Measurements from ENCODE around the gene TMEM144.
"Not testable (repeated sequence)": the region's sequence is repeated elsewhere in the genome, so short reads cannot be mapped to it uniquely, and the experiment has no call there.

TMEM144 gene

DNA sequence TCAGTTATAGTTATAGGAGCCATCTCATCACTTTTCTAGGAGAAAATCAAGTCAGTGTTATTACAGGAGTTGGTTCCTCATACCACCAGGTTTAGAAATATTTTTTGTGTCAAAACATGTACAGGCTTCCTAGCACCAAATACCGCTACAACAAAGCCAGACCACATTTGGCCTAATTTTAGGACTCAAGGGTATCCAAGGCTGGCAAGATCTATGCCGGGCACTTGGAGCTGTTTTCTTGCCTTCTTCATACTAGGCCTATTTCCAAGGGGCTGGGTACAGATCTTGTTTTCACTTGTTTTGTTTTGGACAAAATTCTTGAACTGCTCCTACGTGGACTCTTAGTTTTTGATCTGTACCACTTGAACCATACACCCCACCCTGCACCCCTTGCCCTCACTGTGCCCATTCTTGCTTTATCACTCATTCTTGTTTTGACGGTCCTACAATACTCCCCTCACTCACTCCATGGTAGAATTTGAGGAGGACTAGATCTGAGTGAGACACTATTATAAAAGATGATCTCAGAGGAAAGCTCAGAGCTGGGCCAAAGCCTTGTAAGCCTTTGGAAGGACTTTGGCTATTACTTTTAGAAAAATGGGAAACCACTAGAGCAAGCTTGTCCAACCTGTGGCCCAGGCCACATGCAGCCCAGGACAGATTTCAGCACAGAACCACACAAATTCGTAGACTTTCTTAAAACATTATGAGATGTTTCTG, 17.7 kb upstream of the TMEM144 start:
- no peak for DNase-seq

DNA sequence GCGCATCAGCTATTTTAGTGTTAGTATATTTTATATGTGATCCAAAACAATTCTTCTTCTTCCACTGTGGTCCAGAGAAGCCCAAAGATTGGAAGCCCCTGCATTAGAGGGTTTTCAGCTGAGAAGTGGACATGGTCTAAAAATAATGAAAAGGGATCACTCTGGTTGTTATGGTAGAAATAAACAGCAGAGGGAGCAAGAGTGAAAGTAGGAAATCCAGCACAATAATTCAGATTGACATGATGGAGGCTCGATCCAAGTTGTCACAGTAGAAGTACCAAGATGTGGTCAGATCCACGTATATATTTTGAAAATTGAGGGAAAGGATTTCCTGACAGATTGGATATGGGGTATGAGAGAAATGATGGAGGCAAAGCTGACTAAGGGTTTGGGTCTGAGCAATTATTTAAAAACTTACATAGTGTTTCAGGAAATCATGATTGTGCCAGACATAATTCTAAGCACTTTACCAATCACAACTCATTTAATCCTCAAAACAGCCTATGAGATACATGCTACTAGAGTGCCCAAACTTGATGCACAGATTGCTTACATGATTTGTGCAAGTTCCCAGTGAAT, 17.0 kb upstream of the TMEM144 start:
- peak; percentile 66 for DNase-seq

DNA sequence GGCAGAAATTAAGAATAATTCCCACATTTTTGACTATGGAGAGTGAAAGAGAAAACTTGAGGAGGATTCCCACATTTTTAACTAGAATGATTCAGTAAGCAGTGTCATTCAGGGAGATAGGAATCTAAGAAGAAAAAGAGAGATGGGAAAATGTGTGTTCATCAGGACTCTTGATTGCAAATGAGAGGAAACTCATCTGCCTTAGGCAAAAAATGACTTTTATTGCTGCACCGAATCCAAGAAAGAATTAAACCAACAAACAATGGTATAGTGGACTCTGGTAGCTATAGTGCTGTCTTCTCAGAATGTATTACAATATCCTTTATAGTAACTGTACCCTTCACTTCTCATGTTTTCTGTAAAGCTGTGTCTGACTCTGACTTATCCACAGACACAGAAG, 15.0 kb upstream of the TMEM144 start:
- no peak for DNase-seq

DNA sequence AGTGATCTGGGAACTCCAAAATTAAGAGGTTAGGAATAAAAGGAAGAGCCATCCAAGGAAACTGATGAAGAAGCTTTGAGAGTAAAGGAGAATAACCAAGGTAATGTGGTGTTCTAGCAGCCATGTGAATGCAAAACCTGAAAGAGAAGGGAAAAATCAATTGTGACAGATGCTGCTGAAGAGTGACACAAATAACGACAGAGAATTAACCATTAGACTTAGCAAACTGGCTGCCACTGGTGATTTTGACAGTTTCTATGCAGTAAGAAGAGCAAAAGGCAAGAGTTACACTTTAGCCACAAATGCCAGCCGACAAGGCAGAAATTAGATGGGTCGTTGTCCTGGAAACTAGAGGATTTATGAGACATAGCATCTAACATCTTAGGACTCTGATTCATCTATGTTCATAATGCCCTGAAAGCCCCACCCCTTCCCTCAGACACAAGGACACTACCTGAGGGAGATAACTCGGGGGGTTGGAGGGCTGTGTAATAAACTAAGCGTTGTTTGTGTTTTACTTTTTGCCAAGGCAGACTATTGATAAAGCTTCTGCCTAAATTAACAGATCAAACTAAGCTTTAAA, 13.0 kb upstream of the TMEM144 start:
- DNase-seq = no peak

DNA sequence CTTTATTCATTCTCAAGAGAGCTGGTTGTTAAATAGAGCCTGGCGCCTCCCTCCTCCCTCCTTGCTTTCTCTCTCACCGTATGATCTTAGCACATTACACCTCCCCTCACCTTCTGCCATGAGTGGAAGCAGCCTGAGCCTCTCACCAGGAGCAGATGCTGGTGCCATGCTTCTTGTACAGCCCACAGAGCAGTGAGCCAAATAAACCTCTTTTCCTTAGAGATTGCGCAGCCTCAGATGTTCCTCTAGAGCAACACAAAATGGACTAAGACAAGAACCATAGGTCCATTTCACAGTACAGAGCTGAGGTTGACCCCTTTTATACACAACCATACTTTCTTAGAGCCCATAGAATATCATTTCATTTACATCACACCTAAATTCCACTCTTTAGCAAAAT, 10.1 kb upstream of the TMEM144 start:
- DNase-seq = no peak

DNA sequence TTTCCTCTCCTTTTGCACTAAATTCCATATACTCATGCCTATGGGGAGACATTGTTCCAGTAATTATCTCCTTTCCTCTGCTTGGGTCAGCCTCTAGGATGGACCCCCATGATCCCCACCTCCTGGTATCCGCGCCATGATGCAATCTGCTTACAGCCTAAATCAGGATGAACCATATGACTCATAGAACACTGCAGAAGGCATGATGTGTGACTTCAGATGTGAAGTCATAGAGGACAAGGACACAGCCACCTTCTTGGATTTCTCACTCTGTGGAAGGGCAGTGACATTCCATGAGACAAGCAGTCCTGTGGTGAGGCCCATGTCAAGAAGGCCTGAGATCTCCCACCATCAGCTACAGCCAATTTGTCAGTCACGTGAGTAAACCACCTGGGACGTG, 9.0 kb upstream of the TMEM144 start:
- no peak for DNase-seq

DNA sequence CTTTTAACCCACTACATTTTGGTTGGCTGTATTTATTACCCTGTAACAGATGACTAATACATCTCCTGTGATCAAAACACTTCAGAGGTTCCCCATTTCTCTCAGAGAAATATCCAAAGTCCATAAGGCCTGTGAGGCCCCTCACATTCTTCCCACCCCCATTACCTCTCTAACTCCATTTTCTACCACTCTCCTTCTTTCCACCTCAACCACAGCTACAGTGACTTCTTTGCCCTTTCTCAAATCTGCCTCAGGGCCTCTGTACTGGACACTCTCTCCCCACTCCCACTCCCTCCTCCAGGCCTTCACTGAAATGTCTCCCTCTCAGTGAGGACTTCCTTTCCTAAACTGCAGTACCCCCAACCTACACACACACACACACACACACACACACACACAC, 8.4 kb upstream of the TMEM144 start:
- DNase-seq = no peak

DNA sequence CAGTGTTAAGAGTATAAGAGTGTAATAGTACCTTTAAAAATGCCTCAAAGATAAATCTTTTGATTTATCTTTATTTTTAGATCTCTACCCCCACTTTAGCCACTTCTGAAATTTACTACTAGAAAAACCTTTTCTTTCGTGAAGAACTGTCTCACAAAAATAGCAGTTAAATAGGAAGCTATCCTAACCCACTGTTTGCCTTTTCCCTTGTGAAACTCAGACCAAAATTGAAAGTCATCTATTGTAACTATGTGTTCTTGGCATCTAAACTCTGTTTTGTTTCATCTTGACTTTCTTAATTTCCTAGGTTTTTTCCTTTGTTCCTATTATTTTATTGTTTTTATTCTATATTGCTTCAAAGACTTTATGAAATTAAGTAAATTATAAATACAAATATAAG, 7.8 kb upstream of the TMEM144 start:
- no peak for DNase-seq

DNA sequence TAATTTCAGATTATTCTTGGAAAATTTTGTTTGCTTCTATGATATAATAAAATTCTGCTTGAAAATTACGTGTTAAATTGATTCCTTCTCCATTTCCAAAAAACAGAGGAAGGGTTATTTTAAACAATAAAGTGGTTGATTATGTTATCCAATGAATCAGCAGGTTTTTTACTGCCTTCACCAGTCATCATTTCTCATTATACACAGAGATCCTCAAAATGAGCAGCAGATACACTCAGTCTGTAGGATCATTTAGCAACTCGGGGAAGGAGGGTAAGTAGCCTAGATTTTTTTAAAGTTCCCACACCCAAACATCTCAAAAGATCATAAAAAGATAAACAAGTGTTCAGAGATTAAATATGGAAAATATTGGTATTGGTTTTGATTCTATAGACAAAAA, 6.8 kb upstream of the TMEM144 start:
- DNase-seq = no peak

DNA sequence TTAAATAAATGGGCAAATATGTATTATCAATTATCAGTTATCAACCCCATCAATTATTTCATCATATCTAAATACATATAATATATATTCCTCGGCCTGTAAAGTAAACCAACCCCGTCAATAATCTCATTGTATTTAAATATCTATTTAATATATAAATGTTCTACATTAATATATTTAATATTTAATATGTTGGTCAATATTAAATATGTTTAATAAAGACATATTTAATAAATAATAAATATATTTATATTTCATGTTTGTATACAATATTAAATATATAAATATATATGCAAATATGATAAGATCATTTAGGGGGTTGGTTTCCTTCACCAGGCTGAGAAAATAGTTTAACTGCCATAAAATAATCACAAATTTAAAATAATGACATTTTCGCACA, 6.4 kb upstream of the TMEM144 start:
- no peak for DNase-seq

DNA sequence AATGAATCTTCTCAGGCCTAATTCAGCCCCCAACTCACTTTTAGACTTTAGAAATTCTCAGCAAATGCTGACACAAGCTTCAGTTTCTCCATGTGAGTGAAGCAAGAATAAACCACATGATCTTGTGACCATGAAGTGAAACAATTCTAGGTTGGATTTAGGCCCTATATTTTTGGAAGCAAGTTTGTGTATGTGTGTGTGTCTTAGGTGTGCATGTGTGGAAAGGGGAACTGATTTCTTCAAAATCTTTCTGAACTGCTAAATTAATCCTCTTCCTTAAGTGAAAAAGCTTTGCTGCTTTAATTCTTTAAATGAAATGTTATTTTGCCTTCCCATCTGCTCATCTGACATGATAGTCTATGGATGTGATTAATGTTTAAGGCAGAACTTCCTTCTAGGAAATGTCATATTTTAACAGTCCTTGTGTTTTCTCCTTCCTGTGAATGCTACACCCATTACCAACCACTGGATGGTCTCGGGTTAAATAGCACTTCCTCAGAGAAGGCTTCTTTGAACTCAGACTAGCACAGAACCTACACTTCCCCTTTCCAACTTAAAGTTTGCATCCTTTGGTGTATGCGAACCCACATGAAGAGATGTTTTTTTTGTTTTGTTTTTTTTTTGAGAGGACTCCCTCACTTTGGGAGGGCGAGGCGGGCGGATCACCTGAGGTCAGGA, 1.2 kb upstream of the TMEM144 start:
- DNase-seq = no peak

DNA sequence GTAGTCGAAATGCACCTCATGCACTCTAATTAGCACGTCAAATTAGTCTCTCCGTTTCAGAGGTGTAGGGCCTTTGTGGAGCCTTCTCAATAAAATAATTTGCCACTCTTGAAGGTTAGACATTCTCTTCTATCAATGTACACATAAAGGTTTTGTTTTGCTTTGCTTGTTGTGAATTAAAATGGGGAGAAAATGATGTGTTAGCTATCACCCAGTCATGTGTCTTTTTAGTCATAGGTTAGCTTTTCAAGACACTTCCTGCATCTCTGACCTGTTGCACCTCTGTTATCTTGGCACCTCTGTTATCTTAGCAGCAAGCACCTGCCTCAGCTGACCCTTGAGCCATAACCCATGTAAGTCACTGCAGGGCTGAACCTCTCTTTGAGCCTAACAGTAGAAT, 936 bp downstream of the TMEM144 start:
- DNase-seq = peak; percentile 8

DNA sequence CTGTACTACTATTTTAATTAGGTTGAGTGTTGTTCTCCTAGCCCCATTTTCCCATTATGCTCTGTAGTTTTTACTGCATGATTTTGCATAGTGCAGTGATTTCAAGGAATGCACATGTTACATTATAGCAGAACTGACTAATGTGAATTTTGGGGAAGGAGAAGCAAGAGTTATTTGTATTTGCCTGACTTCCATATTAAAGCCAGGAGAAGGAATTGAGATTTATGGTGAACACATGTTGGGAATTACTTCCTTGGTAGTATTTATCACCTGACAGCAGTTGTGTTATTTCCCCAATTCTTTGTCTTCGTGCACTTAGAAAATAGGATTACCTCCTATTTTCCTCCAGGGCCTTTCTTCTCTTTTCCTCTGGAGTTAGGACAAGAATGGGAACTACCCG, 3.2 kb downstream of the TMEM144 start:
- no peak for DNase-seq

DNA sequence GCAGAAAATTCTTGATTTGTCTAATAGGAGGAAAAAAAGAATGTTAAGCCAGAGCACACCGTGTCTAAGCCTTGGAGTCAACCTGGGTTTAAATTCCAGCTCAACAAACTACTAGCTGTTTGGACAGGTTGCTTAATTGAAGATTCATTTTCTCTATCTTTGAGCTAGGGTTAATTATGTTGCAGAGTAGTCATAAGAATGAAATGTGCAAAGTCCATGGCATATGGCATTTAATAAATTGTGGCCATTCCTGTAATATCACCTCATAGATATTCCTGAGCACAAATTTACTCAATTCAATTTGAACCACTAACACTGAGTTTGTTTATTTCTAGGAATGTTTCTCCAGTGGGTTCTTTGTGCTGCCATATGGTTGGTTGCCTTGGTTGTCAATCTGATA, 4.6 kb downstream of the TMEM144 start:
- no peak for DNase-seq

DNA sequence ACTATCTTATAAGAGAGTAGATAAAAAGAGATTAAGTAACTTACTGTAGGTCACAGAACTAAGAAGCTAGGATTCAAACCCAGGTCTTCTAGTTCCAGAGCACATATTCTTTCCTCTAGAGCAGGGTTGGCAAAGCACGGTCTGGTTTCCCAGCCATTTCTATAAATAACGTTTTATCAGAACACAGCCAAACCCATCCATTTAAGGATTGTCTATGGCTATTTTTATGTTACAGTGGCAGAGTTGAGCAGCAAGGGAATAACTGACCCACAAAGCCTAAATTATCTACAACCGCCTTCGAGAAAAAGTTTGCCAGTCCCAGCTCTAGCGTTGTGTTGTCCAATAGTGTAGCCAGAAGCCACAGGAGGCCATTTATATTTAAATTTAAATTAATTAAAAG, 7.5 kb downstream of the TMEM144 start:
- DNase-seq = no peak

DNA sequence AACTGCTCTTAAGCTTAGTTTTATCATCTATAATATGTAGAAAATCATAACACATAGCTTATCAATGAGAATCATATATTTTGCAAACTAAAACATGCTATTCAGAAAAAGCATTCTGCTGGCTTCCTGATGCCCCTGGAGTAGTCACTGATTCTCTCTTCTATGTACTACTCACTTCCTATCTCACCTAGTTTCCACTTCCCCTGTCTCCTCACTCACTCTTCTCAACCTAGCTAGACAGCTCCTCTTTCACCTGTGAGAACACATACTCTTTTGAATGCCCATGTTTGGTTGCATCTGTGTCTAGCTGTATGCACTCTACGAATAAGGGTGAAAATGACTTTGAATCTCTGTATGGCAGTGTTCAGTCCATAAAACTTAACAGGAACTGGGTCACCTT, 9.3 kb downstream of the TMEM144 start:
- DNase-seq = no peak

DNA sequence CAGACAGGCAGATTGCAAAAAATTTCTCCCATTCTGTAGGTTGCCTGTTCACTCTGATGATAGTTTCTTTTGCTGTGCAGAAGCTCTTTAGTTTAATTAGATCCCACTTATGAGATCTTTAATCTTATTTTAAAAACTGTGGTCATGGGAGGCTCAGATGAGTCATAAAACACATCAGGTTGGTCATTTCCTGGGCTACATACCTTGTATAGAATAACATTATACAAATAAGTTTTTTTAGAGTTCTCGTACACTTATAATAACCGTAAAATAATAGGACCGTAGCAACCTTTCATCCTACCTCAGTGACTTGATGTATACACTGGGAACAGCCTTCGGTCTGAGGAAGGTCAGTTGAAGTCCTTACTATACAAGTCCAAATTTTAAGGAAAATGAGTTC, 14.0 kb downstream of the TMEM144 start:
- not testable (repeated sequence) for DNase-seq

DNA sequence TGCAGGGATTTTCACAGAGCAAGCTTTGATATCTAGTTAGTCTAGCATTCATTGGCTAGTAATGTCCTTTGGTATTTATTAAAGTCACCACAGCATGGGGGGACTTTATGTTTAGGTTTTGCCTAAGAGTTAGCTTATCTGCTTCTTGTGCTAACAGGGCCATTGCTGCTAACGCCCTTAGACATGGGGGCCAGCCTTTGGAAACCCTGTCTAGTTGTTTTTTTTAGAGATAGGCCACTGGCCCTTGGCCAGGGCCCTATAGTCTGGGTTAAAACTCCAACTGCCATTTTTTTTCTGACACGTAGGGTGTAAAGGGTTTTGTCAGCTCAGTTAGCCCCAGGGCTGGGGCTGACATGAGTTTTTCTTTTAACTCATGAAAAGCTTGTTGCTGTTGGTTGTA, 14.7 kb downstream of the TMEM144 start:
- DNase-seq = not testable (repeated sequence)

DNA sequence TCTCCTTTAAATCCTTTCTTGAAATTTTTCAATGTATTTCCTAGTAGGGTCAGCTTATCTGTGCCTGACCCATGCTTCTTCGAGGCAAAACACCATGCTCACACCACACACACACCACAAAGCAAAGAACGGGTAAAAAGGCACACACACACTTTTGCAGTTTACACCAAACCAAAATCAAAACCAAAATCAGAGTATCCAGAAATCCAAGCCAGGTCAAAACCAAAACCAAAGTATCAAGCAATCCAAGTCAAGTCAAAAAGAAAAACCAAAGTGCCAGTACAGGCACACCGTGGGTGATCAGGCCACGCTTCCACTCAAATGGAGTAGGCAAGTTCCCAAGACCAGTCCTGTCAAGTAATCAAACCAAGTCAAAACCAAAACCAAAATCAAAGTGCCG, 17.6 kb downstream of the TMEM144 start:
- DNase-seq = not testable (repeated sequence)

DNA sequence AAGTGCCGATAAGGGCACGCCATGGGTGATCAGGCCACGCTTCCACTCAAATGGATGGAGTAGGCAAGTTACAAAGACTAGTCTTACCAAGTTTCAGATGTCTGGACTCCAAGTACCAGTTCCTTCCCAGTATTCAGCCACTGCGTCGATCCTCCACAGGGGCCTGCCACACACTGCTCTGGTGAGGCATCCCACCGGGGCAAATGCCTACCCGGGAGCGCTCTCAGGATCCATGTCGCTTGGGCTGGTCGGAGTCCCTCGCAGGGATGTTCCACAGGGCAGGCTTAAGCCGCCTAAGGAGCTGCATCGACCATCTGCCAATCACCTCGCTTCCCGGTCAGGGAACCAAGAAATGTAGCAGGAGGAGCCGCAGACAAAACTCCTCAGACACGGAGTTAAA, 18.1 kb downstream of the TMEM144 start:
- not testable (repeated sequence) for DNase-seq

DNA sequence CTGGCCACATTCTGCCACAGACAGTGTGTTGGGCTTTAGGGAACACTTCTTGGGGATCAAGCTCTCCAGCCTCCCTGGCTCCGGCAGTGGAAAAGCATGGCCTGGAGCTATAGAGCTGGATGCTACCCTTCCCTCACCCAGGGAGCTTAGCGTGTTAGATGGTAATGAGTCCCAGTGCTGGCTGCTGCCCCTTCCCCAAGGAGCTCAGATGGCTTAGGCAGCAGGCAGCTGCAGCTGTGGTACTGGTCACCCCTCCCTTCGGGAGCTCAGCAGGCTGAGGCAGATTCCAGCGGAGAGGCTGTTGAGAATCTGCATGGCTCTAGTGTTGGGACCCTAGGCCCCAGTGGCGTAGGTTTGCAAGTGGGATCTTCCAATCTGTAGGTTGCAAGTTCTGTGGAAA, 19.5 kb downstream of the TMEM144 start:
- DNase-seq = no peak

DNA sequence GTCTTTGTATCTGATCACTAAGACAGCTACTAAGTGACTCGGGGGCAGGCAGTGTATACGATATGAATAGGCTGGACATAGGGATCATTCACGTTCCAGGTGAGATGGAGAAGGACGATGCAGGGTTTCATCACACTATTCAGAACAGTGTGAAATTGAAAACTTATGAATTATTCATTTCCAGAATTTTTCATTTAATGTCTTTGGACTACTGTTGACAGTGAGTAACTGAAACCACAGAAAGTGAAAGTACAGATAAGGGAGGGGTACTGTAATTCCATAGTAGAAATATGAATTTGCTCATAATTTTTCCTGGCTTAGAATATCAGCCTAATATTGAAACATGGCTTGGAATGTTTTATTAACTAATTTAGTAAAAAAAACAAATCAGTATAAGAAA, 24.4 kb downstream of the TMEM144 start:
- DNase-seq = no peak

DNA sequence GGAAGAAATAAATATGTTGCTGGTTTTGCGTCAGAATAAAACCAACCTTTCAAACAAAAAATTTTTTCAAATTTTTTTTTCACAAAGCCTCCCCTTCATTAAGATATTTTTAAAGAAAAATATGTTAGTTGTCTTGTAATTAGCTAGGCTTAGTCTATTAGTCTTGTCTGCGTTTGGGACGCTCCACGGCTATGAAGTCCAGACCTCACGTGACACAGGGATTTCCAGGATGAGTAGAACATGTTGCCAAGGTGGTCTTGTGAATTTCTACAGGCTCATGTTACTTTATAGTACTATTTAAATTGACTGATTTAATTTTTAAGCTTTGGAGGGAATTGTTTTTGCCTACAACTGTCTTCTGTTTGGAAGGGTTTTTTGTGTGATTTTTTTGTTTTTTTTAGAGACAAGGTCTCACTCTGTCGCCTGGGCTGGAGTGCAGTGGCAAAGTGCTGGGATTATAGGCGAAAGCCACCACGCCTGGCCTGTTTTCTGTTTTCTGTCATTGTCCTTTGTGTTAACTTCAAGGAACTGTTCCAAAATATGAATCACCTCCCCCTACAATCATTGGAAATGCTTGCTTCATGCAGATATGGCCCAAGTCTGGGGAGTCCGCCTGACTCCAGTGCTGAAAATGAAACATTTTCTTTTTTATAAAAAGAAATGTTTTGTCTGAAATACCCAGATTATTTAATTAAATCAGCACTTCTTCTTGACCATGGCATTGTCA, 26.2 kb downstream of the TMEM144 start:
- no peak for DNase-seq

DNA sequence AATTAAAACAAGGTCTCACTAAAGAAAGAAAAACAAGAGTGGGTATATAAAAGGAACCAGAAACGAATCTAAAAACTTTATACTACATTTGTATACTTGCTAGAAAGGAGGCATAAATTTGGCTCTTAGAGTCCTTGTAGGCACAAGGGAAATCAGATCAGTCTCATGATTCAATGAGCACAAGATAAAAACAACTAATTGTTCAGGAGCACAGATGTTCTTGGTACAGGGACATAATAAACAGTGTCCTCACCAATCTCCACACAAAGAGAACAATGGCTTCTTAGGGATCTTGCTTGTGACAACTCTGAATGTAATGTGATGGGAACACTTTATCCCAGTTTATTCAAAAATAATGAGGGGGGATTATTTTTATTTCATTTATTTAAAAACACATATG, 28.3 kb downstream of the TMEM144 start:
- DNase-seq = no peak

All from kidney glomerular epithelial cell (primary cell).